Uterus (tissue), 2 donors: Measurements from ENCODE around the gene PCDHA13.

Experiments
- CTCF ChIP-seq, 4 experiments: fragments of 200-600 bp in 2 of 4; fragments of 450-650 bp in 2 of 4; sonication (generic) in 2 of 4; IDR thresholded peaks; one replicate each; pipeline ENCODE4 v1.5.1; 2016 to 2019; ENCODE audit warnings: antibody characterized with exemption in 4 of 4, mild to moderate bottlenecking in 2 of 4, moderate library complexity in 1 of 4
- POLR2A ChIP-seq, 2 donors: fragments of 450-650 bp; IDR thresholded peaks; one replicate each; pipeline ENCODE4 v1.6.1; 2016; ENCODE audit warnings: antibody characterized with exemption in 2 of 2, mild to moderate bottlenecking in 1 of 2, moderate library complexity in 1 of 2

- no peak for TF ChIP-seq CTCF (IDR thresholded peaks at IDR 0.05)
- TF ChIP-seq POLR2A (IDR thresholded peaks at IDR 0.05): no peak
These were observed 38.9 kb upstream of the PCDHA13 start for GRCh38 chr5:140842798-140843733.
